ENCODE results near the gene H3-3A. TPM values are rescaled to one million over a fixed set of nuclear protein-coding genes. Genes with fewer than 3 reads are reported as not detected.
A peak's percentile ranks its signal among the peaks of the same experiment; 100 is the strongest.

The H3-3A gene
- 100 to 1,000 TPM; 490 to 616 (median 522) TPM for total RNA-seq
- total RNA-seq (2013): 353 TPM

GRCh38 chr1:226062558-226063223 lies at the start of gene H3-3A:
TSS of gene H3-3A (plus strand) at chr1:226062716. CDS start at chr1:226064352, 1,636 bp downstream.
- Histone ChIP-seq H3K4me1 (ENCODE audit: control insufficient read depth, insufficient read depth, low read length) (peaks cover 18% of the 10 kb centered on the region), H3K27ac (ENCODE audit: low read length) (peak within 1 kb of the TSS; percentile 96), H3K9me3 (ENCODE audit: control insufficient read depth, insufficient read depth, low read length) (no peaks in the 10 kb centered on the region), H3K27me3 (ENCODE audit: control insufficient read depth, insufficient read depth, low read length) (no peaks in the 10 kb centered on the region), H3K36me3 (ENCODE audit: control insufficient read depth, insufficient read depth, low read length) (peaks cover 30% of the 10 kb centered on the region), H3K4me3 (ENCODE audit: low read length) (peak within 1 kb of the TSS; percentile 63)
- Mint-ChIP-seq H3K27ac (peak within 1 kb of the TSS; percentile 99), H3K36me3 (peaks cover 18% of the 10 kb centered on the region), H3K4me1 (peaks cover 50% of the 10 kb centered on the region in 2 donors), H3K27me3 (ENCODE audit: low read depth in 2 of 2) (no peaks in the 10 kb centered on the region), H3K4me3 (peak within 1 kb of the TSS; percentile 100), H3K9me3 (no peaks in the 10 kb centered on the region)
- DNase-seq (peak; percentile 97 to 98), ATAC-seq (peak; percentile 81 to 96 (median 84))
- under 1% methylated on average over 77 of the region's 78 CpGs for WGBS (ENCODE audit: insufficient coverage)
- intact Hi-C loops (cut with micrococcal nuclease): loop anchor here (1.0 to 5.0 kb wide), 4 partner anchors 21 to 600 kb away; partner anchors contain the start of genes SDE2 and SRP9
- no peak for TF ChIP-seq CTCF (IDR thresholded peaks at IDR 0.05)

GRCh38 chr1:226017070-226017469 lies 45.4 kb upstream of the H3-3A start:
- peaks cover 0 to 5% of the 10 kb centered on the region in 2 donors for H3K27me3 Mint-ChIP-seq (ENCODE audit: low read depth in 2 of 2)
- intact Hi-C loops (cut with micrococcal nuclease): no loop called here

GRCh38 chr1:226019572-226019971 lies 42.9 kb upstream of the H3-3A start:
- Histone ChIP-seq H3K4me3 (ENCODE audit: low read length) (no peak overlapping the region), H3K27ac (ENCODE audit: low read length) (no peak overlapping the region), H3K4me1 (ENCODE audit: control insufficient read depth, insufficient read depth, low read length) (no peaks in the 10 kb centered on the region), H3K27me3 (ENCODE audit: control insufficient read depth, insufficient read depth, low read length) (no peaks in the 10 kb centered on the region), H3K9me3 (ENCODE audit: control insufficient read depth, insufficient read depth, low read length) (no peaks in the 10 kb centered on the region), H3K36me3 (ENCODE audit: control insufficient read depth, insufficient read depth, low read length) (no peaks in the 10 kb centered on the region)
- ATAC-seq (no peak), DNase-seq (no peak)
- no peaks in the 10 kb centered on the region for H3K36me3 Mint-ChIP-seq
- intact Hi-C loops (cut with micrococcal nuclease): no loop called here
- 100% methylated on average over 1 of the region's 1 CpG for WGBS (ENCODE audit: insufficient coverage)
- no peak overlapping the region for H3K4me3 Mint-ChIP-seq
- no peak overlapping the region for H3K27ac Mint-ChIP-seq
- TF ChIP-seq CTCF (IDR thresholded peaks at IDR 0.05): no peak
- no peaks in the 10 kb centered on the region for H3K9me3 Mint-ChIP-seq
- H3K4me1 Mint-ChIP-seq: no peaks in the 10 kb centered on the region
- H3K27me3 Mint-ChIP-seq (ENCODE audit: low read depth in 2 of 2): peaks cover 0 to 4% of the 10 kb centered on the region in 2 donors

More at GRCh38 chr1:226017070-226017469, 45.4 kb upstream of the H3-3A start:
- Mint-ChIP-seq H3K36me3 (no peaks in the 10 kb centered on the region), H3K9me3 (no peaks in the 10 kb centered on the region), H3K4me3 (no peak overlapping the region), H3K27ac (no peak overlapping the region), H3K4me1 (no peaks in the 10 kb centered on the region)
- 27% methylated on average over 6 of the region's 6 CpGs for WGBS (ENCODE audit: insufficient coverage)
- H3K4me3 ChIP-seq (ENCODE audit: low read length): no peak overlapping the region
- no peaks in the 10 kb centered on the region for H3K36me3 ChIP-seq (ENCODE audit: control insufficient read depth, insufficient read depth, low read length)
- no peaks in the 10 kb centered on the region for H3K4me1 ChIP-seq (ENCODE audit: control insufficient read depth, insufficient read depth, low read length)
- ATAC-seq (no peak), DNase-seq (no peak)
- TF ChIP-seq CTCF (IDR thresholded peaks at IDR 0.05): no peak
- H3K27me3 ChIP-seq (ENCODE audit: control insufficient read depth, insufficient read depth, low read length): no peaks in the 10 kb centered on the region
- no peak overlapping the region for H3K27ac ChIP-seq (ENCODE audit: low read length)
- H3K9me3 ChIP-seq (ENCODE audit: control insufficient read depth, insufficient read depth, low read length): no peaks in the 10 kb centered on the region

GRCh38 chr1:226021401-226021800 lies 41.1 kb upstream of the H3-3A start:
- WGBS (ENCODE audit: insufficient coverage): 67% methylated on average over 3 of the region's 3 CpGs
- intact Hi-C loops (cut with micrococcal nuclease): no loop called here

More at GRCh38 chr1:226021401-226021800, 41.1 kb upstream of the H3-3A start:
- no peak overlapping the region for H3K27ac Mint-ChIP-seq
- Histone ChIP-seq H3K9me3 (ENCODE audit: control insufficient read depth, insufficient read depth, low read length) (no peaks in the 10 kb centered on the region), H3K4me1 (ENCODE audit: control insufficient read depth, insufficient read depth, low read length) (no peaks in the 10 kb centered on the region), H3K4me3 (ENCODE audit: low read length) (no peak overlapping the region), H3K36me3 (ENCODE audit: control insufficient read depth, insufficient read depth, low read length) (no peaks in the 10 kb centered on the region), H3K27me3 (ENCODE audit: control insufficient read depth, insufficient read depth, low read length) (no peaks in the 10 kb centered on the region), H3K27ac (ENCODE audit: low read length) (no peak overlapping the region)
- no peak overlapping the region for H3K4me3 Mint-ChIP-seq
- no peak for TF ChIP-seq CTCF (IDR thresholded peaks at IDR 0.05)
- DNase-seq (no peak), ATAC-seq (no peak)
- H3K36me3 Mint-ChIP-seq: no peaks in the 10 kb centered on the region
- no peaks in the 10 kb centered on the region for H3K9me3 Mint-ChIP-seq
- peaks cover 0 to 4% of the 10 kb centered on the region in 2 donors for H3K27me3 Mint-ChIP-seq (ENCODE audit: low read depth in 2 of 2)
- no peaks in the 10 kb centered on the region for H3K4me1 Mint-ChIP-seq

All from natural killer cell (primary cell).